DOHH2 (cell line): ENCODE results near the gene ZMIZ1.

Experiments used
- H3F3A ChIP-seq: fragments of 200-600 bp; sonication (generic), shearing (Covaris generic); 2 replicates; pipeline ENCODE4 v1.6.0; 2016; ENCODE audit warnings: antibody characterized with exemption, mild to moderate bottlenecking; ENCODE audit not compliant: control insufficient read depth, insufficient read depth
- H3K27ac ChIP-seq: fragments of 200-600 bp; sonication (generic); 2 replicates; pipeline ENCODE4 v1.5.1; 2014; ENCODE audit warnings: low read depth, mild to moderate bottlenecking, low read length, moderate library complexity
- H3K27me3 ChIP-seq: fragments of 200-600 bp; sonication (generic); 2 replicates; pipeline ENCODE4 v1.6.1; 2014; ENCODE audit warnings: mild to moderate bottlenecking, low read length, mixed read lengths; ENCODE audit not compliant: control insufficient read depth
- H3K36me3 ChIP-seq: fragments of 200-600 bp; sonication (generic); 2 replicates; pipeline ENCODE4 v1.6.1; 2014; ENCODE audit warnings: mild to moderate bottlenecking, low read length, moderate library complexity, mixed read lengths; ENCODE audit not compliant: control insufficient read depth
- H3K4me1 ChIP-seq: fragments of 200-600 bp; sonication (generic); 2 replicates; pipeline ENCODE4 v1.6.1; 2014; ENCODE audit warnings: mild to moderate bottlenecking, low read length, mixed read lengths; ENCODE audit not compliant: control insufficient read depth
- H3K4me2 ChIP-seq: fragments of 200-600 bp; sonication (generic); 2 replicates; pipeline ENCODE4 v1.6.0; 2014; ENCODE audit warnings: mild to moderate bottlenecking, low read length, moderate library complexity
- H3K4me3 ChIP-seq: fragments of 200-600 bp; sonication (generic); 2 replicates; pipeline ENCODE4 v1.5.1; 2014; ENCODE audit warnings: mild to moderate bottlenecking, low read length, mixed read lengths
- H3K79me2 ChIP-seq: fragments of 200-600 bp; sonication (generic); 2 replicates; pipeline ENCODE4 v1.6.1; 2014; ENCODE audit warnings: mild to moderate bottlenecking, low read length, mixed read lengths; ENCODE audit not compliant: control insufficient read depth
- H3K9me2 ChIP-seq: fragments of 200-600 bp; sonication (generic); replicated peaks from 2 replicates; pipeline ENCODE4 v1.6.1; 2014; ENCODE audit warnings: mild to moderate bottlenecking, low read length, mixed read lengths; ENCODE audit not compliant: control insufficient read depth
- H3K9me3 ChIP-seq: fragments of 200-600 bp; sonication (generic); 2 replicates; pipeline ENCODE4 v1.6.1; 2014; ENCODE audit warnings: antibody characterized with exemption, low read length, mixed read lengths; ENCODE audit not compliant: control insufficient read depth, insufficient read depth
- H4K20me1 ChIP-seq: fragments of 200-600 bp; sonication (generic); 2 replicates; pipeline ENCODE4 v1.6.0; 2014; ENCODE audit warnings: low read depth, mild to moderate bottlenecking, antibody characterized with exemption, low read length, moderate library complexity; ENCODE audit not compliant: control insufficient read depth, insufficient read depth
- EZH2phosphoT487 ChIP-seq: fragments of 200-600 bp; sonication (generic); IDR thresholded peaks from 2 replicates; pipeline ENCODE4 v1.6.1; 2017; ENCODE audit warnings: borderline replicate concordance, mild to moderate bottlenecking, antibody characterized with exemption, low read length, moderate library complexity, mixed read lengths
- TF ChIP-seq, protein P1 (sequence below): fragments of 200-600 bp; sonication (generic); IDR thresholded peaks from one replicate; pipeline ENCODE4 v1.5.1; 2014; ENCODE audit warnings: antibody characterized with exemption, mild to moderate bottlenecking, low read depth, low read length; ENCODE audit not compliant: poor library complexity, severe bottlenecking

Gene ZMIZ1

DNA sequence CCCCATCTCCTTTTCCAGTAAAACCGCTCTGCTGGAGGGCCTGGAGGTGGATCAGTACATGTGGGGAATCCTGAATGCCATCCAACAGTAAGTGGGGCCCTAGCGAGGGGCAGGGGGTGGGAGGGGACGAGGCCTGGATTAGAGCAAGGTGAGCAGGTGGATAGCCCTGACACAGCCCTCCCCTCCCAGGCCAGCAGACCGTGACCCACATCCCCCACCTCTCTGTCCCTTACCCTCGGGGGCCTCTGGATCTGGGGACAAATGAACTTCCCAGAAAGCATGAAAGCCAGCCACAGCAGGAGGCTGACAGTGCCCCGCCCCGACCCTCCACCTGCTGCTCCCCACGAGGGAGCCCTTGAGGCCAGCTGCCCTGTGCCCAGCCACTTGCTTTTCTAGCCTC, 236.7 kb downstream of the ZMIZ1 start:
- no peaks in the 10 kb centered on the region for H3K79me2 ChIP-seq
- H3K27me3 ChIP-seq: no peaks in the 10 kb centered on the region
- H3K27ac ChIP-seq: no peak overlapping the region
- no peak overlapping the region for H3K4me2 ChIP-seq
- no peak overlapping the region for H3K4me3 ChIP-seq
- H3K36me3 ChIP-seq: peaks cover 32% of the 10 kb centered on the region
- H3K9me2 ChIP-seq: no peaks in the 10 kb centered on the region
- TF ChIP-seq EZH2phosphoT487: no peak
- TF ChIP-seq, protein P1, sequence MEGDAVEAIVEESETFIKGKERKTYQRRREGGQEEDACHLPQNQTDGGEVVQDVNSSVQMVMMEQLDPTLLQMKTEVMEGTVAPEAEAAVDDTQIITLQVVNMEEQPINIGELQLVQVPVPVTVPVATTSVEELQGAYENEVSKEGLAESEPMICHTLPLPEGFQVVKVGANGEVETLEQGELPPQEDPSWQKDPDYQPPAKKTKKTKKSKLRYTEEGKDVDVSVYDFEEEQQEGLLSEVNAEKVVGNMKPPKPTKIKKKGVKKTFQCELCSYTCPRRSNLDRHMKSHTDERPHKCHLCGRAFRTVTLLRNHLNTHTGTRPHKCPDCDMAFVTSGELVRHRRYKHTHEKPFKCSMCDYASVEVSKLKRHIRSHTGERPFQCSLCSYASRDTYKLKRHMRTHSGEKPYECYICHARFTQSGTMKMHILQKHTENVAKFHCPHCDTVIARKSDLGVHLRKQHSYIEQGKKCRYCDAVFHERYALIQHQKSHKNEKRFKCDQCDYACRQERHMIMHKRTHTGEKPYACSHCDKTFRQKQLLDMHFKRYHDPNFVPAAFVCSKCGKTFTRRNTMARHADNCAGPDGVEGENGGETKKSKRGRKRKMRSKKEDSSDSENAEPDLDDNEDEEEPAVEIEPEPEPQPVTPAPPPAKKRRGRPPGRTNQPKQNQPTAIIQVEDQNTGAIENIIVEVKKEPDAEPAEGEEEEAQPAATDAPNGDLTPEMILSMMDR: no peak
- H3F3A ChIP-seq: no peaks in the 10 kb centered on the region
- no peaks in the 10 kb centered on the region for H3K9me3 ChIP-seq
- no peaks in the 10 kb centered on the region for H3K4me1 ChIP-seq
- H4K20me1 ChIP-seq: no peaks in the 10 kb centered on the region; the same call in 1 of the 2 replicates

DNA sequence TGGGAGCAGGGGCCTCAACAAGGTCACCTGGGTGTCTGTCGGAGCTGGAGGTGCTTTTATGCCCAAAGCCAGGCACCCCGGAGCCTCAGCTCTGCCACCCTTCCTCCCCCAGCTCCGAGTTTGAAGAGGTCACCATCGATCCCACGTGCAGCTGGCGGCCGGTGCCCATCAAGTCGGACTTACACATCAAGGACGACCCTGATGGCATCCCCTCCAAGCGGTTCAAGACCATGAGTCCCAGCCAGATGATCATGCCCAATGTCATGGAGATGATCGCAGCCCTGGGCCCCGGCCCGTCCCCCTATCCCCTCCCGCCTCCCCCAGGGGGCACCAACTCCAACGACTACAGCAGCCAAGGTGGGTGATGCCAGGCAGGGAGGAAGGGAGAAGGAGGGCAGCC, 237.2 kb downstream of the ZMIZ1 start:
- Histone ChIP-seq H3K9me3 (no peaks in the 10 kb centered on the region), H3K36me3 (peaks cover 28% of the 10 kb centered on the region), H3K4me1 (no peaks in the 10 kb centered on the region), H3K27me3 (no peaks in the 10 kb centered on the region), H3F3A (no peaks in the 10 kb centered on the region), H3K4me2 (no peak overlapping the region), H3K4me3 (no peak overlapping the region), H3K79me2 (no peaks in the 10 kb centered on the region), H3K9me2 (no peaks in the 10 kb centered on the region), H4K20me1 (no peaks in the 10 kb centered on the region; the same call in 1 of the 2 replicates), H3K27ac (no peak overlapping the region)
- TF ChIP-seq EZH2phosphoT487: no peak
- TF ChIP-seq, protein P1: no peak

DNA sequence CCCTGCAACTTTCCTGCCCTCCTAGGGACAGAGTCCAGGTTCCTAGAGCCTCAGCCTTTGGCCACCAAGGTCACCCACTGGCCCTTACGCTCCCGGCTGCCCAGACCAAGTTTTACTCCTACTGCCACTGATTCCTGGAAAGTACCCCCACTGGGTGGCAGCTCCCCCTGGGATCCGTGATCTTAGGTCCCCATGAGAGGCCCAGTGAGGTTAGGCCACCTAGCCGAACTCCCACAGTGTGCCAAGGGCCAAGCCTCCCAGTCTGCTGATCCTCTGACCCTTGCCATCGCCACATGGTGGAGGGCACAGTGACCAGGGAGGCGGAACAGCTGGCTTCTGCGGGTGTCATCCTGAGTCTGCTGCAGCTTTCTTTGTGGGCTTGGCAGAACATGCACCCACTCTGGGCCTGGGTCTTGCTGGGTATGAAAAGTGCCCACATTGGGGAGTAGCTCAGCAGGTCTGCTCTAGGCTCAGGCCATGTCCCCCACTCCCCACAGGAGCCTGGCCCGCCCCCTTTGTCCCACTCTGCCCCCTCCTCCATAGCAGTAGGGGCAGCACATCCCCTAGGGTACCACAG, 238.0 kb downstream of the ZMIZ1 start:
- H3K36me3 ChIP-seq: peaks cover 23% of the 10 kb centered on the region
- H3K79me2 ChIP-seq: no peaks in the 10 kb centered on the region
- H3K4me1 ChIP-seq: no peaks in the 10 kb centered on the region
- H3K9me3 ChIP-seq: no peaks in the 10 kb centered on the region
- H3K27ac ChIP-seq: no peak overlapping the region
- no peaks in the 10 kb centered on the region for H3K9me2 ChIP-seq
- H3K27me3 ChIP-seq: no peaks in the 10 kb centered on the region
- no peak overlapping the region for H3K4me2 ChIP-seq
- H3K4me3 ChIP-seq: no peak overlapping the region
- no peaks in the 10 kb centered on the region; the same call in 1 of the 2 replicates for H4K20me1 ChIP-seq
- H3F3A ChIP-seq: no peaks in the 10 kb centered on the region
- TF ChIP-seq, protein P1: no peak
- TF ChIP-seq EZH2phosphoT487: no peak
